ENCODE results near the gene SLC7A5.
"Not testable (repeated sequence)": the region's sequence is repeated elsewhere in the genome, so short reads cannot be mapped to it uniquely, and the experiment has no call there.

Gene SLC7A5

GRCh38 chr16:87812200-87812656, 57.1 kb downstream of the SLC7A5 start:
- H3K4me3 ChIP-seq (ENCODE audit: low read depth, low read length): no peak overlapping the region
- no peak for TF ChIP-seq CTCF (IDR thresholded peaks at IDR 0.05; ENCODE audit: insufficient read depth, low read depth, low read length, missing control alignments)

GRCh38 chr16:87811454-87811853, 57.9 kb downstream of the SLC7A5 start:
- DNase-seq (ENCODE audit: low read depth); H3K4me3 ChIP-seq (ENCODE audit: low read depth, low read length): not testable (repeated sequence)

More at GRCh38 chr16:87812200-87812656, 57.1 kb downstream of the SLC7A5 start:
- DNase-seq (ENCODE audit: low read depth): no peak

GRCh38 chr16:87809150-87809902, 60.0 kb downstream of the SLC7A5 start:
- TF ChIP-seq CTCF (IDR thresholded peaks at IDR 0.05; ENCODE audit: insufficient read depth, low read depth, low read length, missing control alignments): no peak
- peak overlapping the region; percentile 30 for H3K4me3 ChIP-seq (ENCODE audit: low read depth, low read length)
- peak; percentile 92 for DNase-seq (ENCODE audit: low read depth)

GRCh38 chr16:87808108-87808507, 61.2 kb downstream of the SLC7A5 start:
- no peak for TF ChIP-seq CTCF (IDR thresholded peaks at IDR 0.05; ENCODE audit: insufficient read depth, low read depth, low read length, missing control alignments)
- no peak overlapping the region for H3K4me3 ChIP-seq (ENCODE audit: low read depth, low read length)
- DNase-seq (ENCODE audit: low read depth): no peak

GRCh38 chr16:87806641-87807546, 62.4 kb downstream of the SLC7A5 start:
- no peak for TF ChIP-seq CTCF (IDR thresholded peaks at IDR 0.05; ENCODE audit: insufficient read depth, low read depth, low read length, missing control alignments)

GRCh38 chr16:87806261-87806640, 63.1 kb downstream of the SLC7A5 start:
- no peak for TF ChIP-seq CTCF (IDR thresholded peaks at IDR 0.05; ENCODE audit: insufficient read depth, low read depth, low read length, missing control alignments)
- no peak overlapping the region; the same call in 1 of the 2 replicates for H3K4me3 ChIP-seq (ENCODE audit: low read depth, low read length)
- DNase-seq (ENCODE audit: low read depth): no peak

More at GRCh38 chr16:87806641-87807546, 62.4 kb downstream of the SLC7A5 start:
- H3K4me3 ChIP-seq (ENCODE audit: low read depth, low read length): peak overlapping the region; percentile 4
- peak; percentile 61 for DNase-seq (ENCODE audit: low read depth)

GRCh38 chr16:87803385-87803784, 65.9 kb downstream of the SLC7A5 start:
- no peak for DNase-seq (ENCODE audit: low read depth)

More at GRCh38 chr16:87803385-87803784, 65.9 kb downstream of the SLC7A5 start:
- no peak for TF ChIP-seq CTCF (IDR thresholded peaks at IDR 0.05; ENCODE audit: insufficient read depth, low read depth, low read length, missing control alignments)
- no peak overlapping the region for H3K4me3 ChIP-seq (ENCODE audit: low read depth, low read length)

Measured in GM12865 (cell line).